K562 (cell line): Measurements from ENCODE around the gene AMN1. TPM values are rescaled to one million over a fixed set of nuclear protein-coding genes. Genes with fewer than 3 reads are reported as not detected.

ENCODE experiments used
- ATAC-seq: fragments of 200-7000 bp; cut with Tn5 transposase; 3 replicates; pipeline ENCODE4 v1.9.1; 2020; ENCODE audit warnings: moderate library complexity
- BruUV-seq: library from RNA; stranded (reverse); fragments of 400-500 nt; replicated peaks from 2 replicates; lab custom pipeline; 2021; lab: Mats Ljungman, UMichigan
- CTCF ChIA-PET: fragments of 300-600 bp; formaldehyde crosslinking; extraction: SDS; loops from one replicate; lab custom pipeline; 2021; ENCODE audit warnings: low intra/inter-chr PET ratio; lab: Yijun Ruan, JAX
- POLR2A ChIA-PET: fragments of 300-600, 350-650 bp; sonication (Branson Sonifier 250); formaldehyde crosslinking; extraction: SDS; loops from one replicate; lab custom pipeline; 2021; ENCODE audit warnings: antibody characterized with exemption, inconsistent platforms; lab: Yijun Ruan, JAX
- DNase-seq, 4 experiments: peaks; one replicate each; pipeline versions ENCODE4 v3.0.0 to v3.0.0-alpha.2; 2011 to 2018; ENCODE audit warnings: low spot score in 3 of 4, mixed read lengths in 3 of 4; ENCODE audit errors: extremely low read depth in 1 of 4
- FAIRE-seq: peaks from 2 replicates; lab custom pipeline; 2011; peaks lifted over from hg19 to GRCh38; lab: Jason Lieb, UNC
- H2AFZ ChIP-seq: 2 replicates; pipeline ENCODE4 v1.6.0; 2011; ENCODE audit warnings: low read depth, low read length, control low read depth, inconsistent platforms
- H3K27ac ChIP-seq: fragments of 200-600 bp; 3 replicates; pipeline ENCODE4 v1.8.0; 2011; ENCODE audit warnings: low read depth, mild to moderate bottlenecking, control low read depth, inconsistent platforms, low read length, moderate library complexity, mixed read lengths; ENCODE audit errors: extremely low read depth
- H3K27me3 ChIP-seq, 2 experiments: fragments of 300-600 bp in 1 of 2; 2 replicates in 1 of 2; 3 replicates in 1 of 2; pipeline versions ENCODE4 v1.6.0 to v1.8.0; 2011; ENCODE audit warnings: inconsistent platforms in 2 of 2, low read length in 2 of 2, mild to moderate bottlenecking in 1 of 2, mixed read lengths in 1 of 2, moderate library complexity in 1 of 2; ENCODE audit not compliant: control insufficient read depth in 2 of 2, insufficient read depth in 2 of 2
- H3K36me3 ChIP-seq: fragments of 300-600 bp; 3 replicates; pipeline ENCODE4 v1.8.0; 2011; ENCODE audit warnings: mild to moderate bottlenecking, low read length, inconsistent platforms; ENCODE audit not compliant: control insufficient read depth, insufficient read depth
- H3K4me1 ChIP-seq, 2 experiments: fragments of 200-600 bp in 1 of 2; replicated peaks in 1 of 2; 2 replicates in 1 of 2; 3 replicates in 1 of 2; pipeline versions ENCODE4 v1.5.1 to v1.8.0; 2011; ENCODE audit warnings: inconsistent platforms in 2 of 2, low read length in 2 of 2, mild to moderate bottlenecking in 1 of 2, mixed read lengths in 1 of 2, moderate library complexity in 1 of 2; ENCODE audit not compliant: control insufficient read depth in 2 of 2, insufficient read depth in 2 of 2
- H3K4me2 ChIP-seq: 2 replicates; pipeline ENCODE4 v1.6.1; 2011; ENCODE audit warnings: low read length, control low read depth, inconsistent platforms, mixed read lengths; ENCODE audit not compliant: insufficient read depth
- H3K4me3 ChIP-seq: fragments of 200-600 bp; sonication (generic), shearing (Covaris generic); 2 replicates; pipeline ENCODE4 v1.5.1; 2016; ENCODE audit warnings: control low read depth, inconsistent platforms
- H3K79me2 ChIP-seq: fragments of 200-600 bp; 3 replicates; pipeline ENCODE4 v1.8.0; 2011; ENCODE audit warnings: low read length, inconsistent platforms; ENCODE audit not compliant: control insufficient read depth, insufficient read depth
- H3K9ac ChIP-seq, 2 experiments: 2 replicates each; pipeline versions ENCODE4 v1.6.0 to v1.6.1; 2011; ENCODE audit warnings: low read depth in 2 of 2, low read length in 2 of 2, control low read depth in 1 of 2, inconsistent platforms in 1 of 2, mild to moderate bottlenecking in 1 of 2, mixed read lengths in 1 of 2; ENCODE audit not compliant: insufficient read depth in 1 of 2
- H3K9me1 ChIP-seq: one replicate; pipeline ENCODE4 v1.6.0; 2011; ENCODE audit warnings: inconsistent platforms, mild to moderate bottlenecking, low read length, moderate library complexity; ENCODE audit not compliant: control insufficient read depth, insufficient read depth
- H3K9me3 ChIP-seq: replicated peaks from 2 replicates; pipeline ENCODE4 v1.5.1; 2011; ENCODE audit warnings: low read depth, low read length, inconsistent platforms; ENCODE audit not compliant: control insufficient read depth, insufficient read depth
- H4K20me1 ChIP-seq: replicated peaks from 2 replicates; pipeline ENCODE4 v1.6.1; 2011; ENCODE audit warnings: low read length, inconsistent platforms, mixed read lengths; ENCODE audit not compliant: control insufficient read depth, insufficient read depth
- CEBPB ChIP-seq: fragments of 450-650 bp; IDR thresholded peaks from 2 replicates; pipeline ENCODE4 v1.6.1; 2016; ENCODE audit warnings: missing genetic modification characterization, missing compliant biosample characterization
- MEIS2 ChIP-seq: fragments of 450-650 bp; IDR thresholded peaks from 2 replicates; pipeline ENCODE4 v1.6.1; 2014; ENCODE audit warnings: mild to moderate bottlenecking; ENCODE audit not compliant: partially characterized antibody
- WGBS: fragments of 100-300 bp; shearing (Covaris generic); methylation state at CpG from one replicate; pipeline ENCODE4 v1.1.6; 2016; ENCODE audit warnings: low coverage, mixed read lengths; ENCODE audit not compliant: insufficient coverage; ENCODE audit errors: missing lambda C conversion rate; 5-methylcytosine and 5-hydroxymethylcytosine counted together
- in situ Hi-C: fragments of 300-500 bp; cut with MboI; formaldehyde crosslinking; loops from 4 replicates; pipeline ENCODE4 v1.15.0; 2018; ENCODE audit warnings: inconsistent platforms, mixed read lengths
- intact Hi-C: fragments of 100-400 bp; cut with micrococcal nuclease; formaldehyde crosslinking; loops from 2 replicates; pipeline ENCODE4 v1.14.2; 2022
- polyA plus RNA-seq, 8 experiments: library from polyadenylated mRNA; depleted of rRNA in 4 of 8; stranded (reverse) in 5 of 8; unstranded in 3 of 8; fragments of >200 nt; fragmentation: Nextera tagmentation in 2 of 8; fragmentation: Illumina TruSeq in 1 of 8; extraction: Ambion mirVana in 2 of 8; extraction: Trizol in 1 of 8; gene quantifications; 2 replicates each; pipeline versions ENCODE4 v1.2.1 to v1.2.3, GENCODE V29; 2011 to 2014; ENCODE audit warnings: inconsistent platforms in 1 of 8, missing spikeins in 1 of 8
- total RNA-seq, 7 experiments: library from RNA; depleted of rRNA in 6 of 7; stranded (reverse); fragments of >200 nt in 6 of 7; fragmentation: Illumina TruSeq in 2 of 7; extraction: Trizol in 2 of 7; gene quantifications; 2 replicates each; pipeline versions ENCODE4 v1.2.1 to v1.2.3, GENCODE V29; 2011 to 2021; ENCODE audit warnings: low replicate concordance in 1 of 7
- TF ChIP-seq, protein P1 (sequence below), 2 experiments: IDR thresholded peaks in 1 of 2; conservative IDR thresholded peaks in 1 of 2; 2 replicates each; pipeline ENCODE4 v1.6.1; 2016; ENCODE audit warnings: low read depth in 2 of 2, mild to moderate bottlenecking in 1 of 2, missing compliant biosample characterization in 1 of 2, missing genetic modification characterization in 1 of 2, moderate library complexity in 1 of 2
- TF ChIP-seq, protein P2 (sequence below): fragments of 450-650 bp; IDR thresholded peaks from 2 replicates; pipeline ENCODE4 v1.6.1; 2016

AMN1 gene
- total and polyA plus RNA-seq, 9 of the 15 experiments (the other 6 are each of a cell fraction or from before 2014, with no cell fraction given) = 5.2 to 27.6 (median 13.0) TPM

GRCh38 chr12:31655208-31655607 is 73.6 kb downstream of the AMN1 start:
- in situ Hi-C loops (loop anchor here (5.0 kb wide), 1 partner anchor 652 kb away; no protein-coding TSS in a partner anchor), intact Hi-C loops (loop anchor here (5.0 to 10.0 kb wide), 3 partner anchors 77 to 1100 kb away; partner anchors contain the start of gene YARS2)
- Histone ChIP-seq H3K9me3 (no peaks in the 10 kb centered on the region), H3K4me3 (no peak overlapping the region), H3K9ac (no peak overlapping the region), H3K27ac (no peak overlapping the region), H2AFZ (peak overlapping the region; percentile 82), H3K4me2 (no peak overlapping the region), H3K9me1 (no peaks in the 10 kb centered on the region), H3K27me3 (no peaks in the 10 kb centered on the region), H3K4me1 (peaks cover 3 to 6% of the 10 kb centered on the region in 2 experiments; a peak in 3 of 5 replicates), H3K79me2 (no peaks in the 10 kb centered on the region), H4K20me1 (no peaks in the 10 kb centered on the region), H3K36me3 (no peaks in the 10 kb centered on the region)
- ChIA-PET POLR2A (no interaction called here), CTCF (no interaction called here)
- DNase-seq (no peak), ATAC-seq (no peak), FAIRE-seq (no peak)
- peak; percentile 81 for TF ChIP-seq MEIS2
- TF ChIP-seq, protein P1, sequence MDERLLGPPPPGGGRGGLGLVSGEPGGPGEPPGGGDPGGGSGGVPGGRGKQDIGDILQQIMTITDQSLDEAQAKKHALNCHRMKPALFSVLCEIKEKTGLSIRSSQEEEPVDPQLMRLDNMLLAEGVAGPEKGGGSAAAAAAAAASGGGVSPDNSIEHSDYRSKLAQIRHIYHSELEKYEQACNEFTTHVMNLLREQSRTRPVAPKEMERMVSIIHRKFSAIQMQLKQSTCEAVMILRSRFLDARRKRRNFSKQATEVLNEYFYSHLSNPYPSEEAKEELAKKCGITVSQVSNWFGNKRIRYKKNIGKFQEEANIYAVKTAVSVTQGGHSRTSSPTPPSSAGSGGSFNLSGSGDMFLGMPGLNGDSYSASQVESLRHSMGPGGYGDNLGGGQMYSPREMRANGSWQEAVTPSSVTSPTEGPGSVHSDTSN (CRISPR knock-in tag; IDR thresholded peaks at IDR 0.05; ENCODE audit: low read depth) = no peak
- TF ChIP-seq, protein P1 (tag; conservative IDR thresholded peaks at IDR 0.05; ENCODE audit: low read depth) = peak; percentile 66
- TF ChIP-seq, protein P2, sequence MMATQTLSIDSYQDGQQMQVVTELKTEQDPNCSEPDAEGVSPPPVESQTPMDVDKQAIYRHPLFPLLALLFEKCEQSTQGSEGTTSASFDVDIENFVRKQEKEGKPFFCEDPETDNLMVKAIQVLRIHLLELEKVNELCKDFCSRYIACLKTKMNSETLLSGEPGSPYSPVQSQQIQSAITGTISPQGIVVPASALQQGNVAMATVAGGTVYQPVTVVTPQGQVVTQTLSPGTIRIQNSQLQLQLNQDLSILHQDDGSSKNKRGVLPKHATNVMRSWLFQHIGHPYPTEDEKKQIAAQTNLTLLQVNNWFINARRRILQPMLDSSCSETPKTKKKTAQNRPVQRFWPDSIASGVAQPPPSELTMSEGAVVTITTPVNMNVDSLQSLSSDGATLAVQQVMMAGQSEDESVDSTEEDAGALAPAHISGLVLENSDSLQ = peak; percentile 69
- TF ChIP-seq CEBPB = no peak
- WGBS = 15% methylated on average over 4 of the region's 4 CpGs
- BruUV-seq = no TSS peak
